ENCODE results near the gene NR4A3. TPM values are rescaled to one million over a fixed set of nuclear protein-coding genes. Genes with fewer than 3 reads are reported as not detected.

NR4A3 gene
- total and polyA plus RNA-seq, 10 of the 15 experiments (the other 5 are each of a cell fraction or from before 2014, with no cell fraction given): 0.04 to 2.1 (median 0.64) TPM; not detected in 1

- TF ChIP-seq YY1 (IDR thresholded peaks at IDR 0.05; ENCODE audit: low read depth, low read length) (no peak), CEBPB (IDR thresholded peaks at IDR 0.05; ENCODE audit: borderline replicate concordance in 1 of 2, low read depth in 2 of 2, low read length in 2 of 2) (no peak)
Observed at GRCh38 chr9:99773468-99774138, 48.1 kb upstream of the NR4A3 start (continued).

- Histone ChIP-seq H3K79me2 (ENCODE audit: control insufficient read depth, insufficient read depth, low read length) (no peaks in the 10 kb centered on the region), H3K9me3 (replicated peaks; ENCODE audit: control insufficient read depth, insufficient read depth, low read length) (no peaks in the 10 kb centered on the region), H3K4me2 (ENCODE audit: control insufficient read depth, insufficient read depth) (no peak overlapping the region), H2AFZ (ENCODE audit: control insufficient read depth, low read depth, low read length) (no peak overlapping the region), H3K27ac (ENCODE audit: control insufficient read depth, insufficient read depth) (no peak overlapping the region), H4K20me1 (ENCODE audit: control insufficient read depth, insufficient read depth) (no peaks in the 10 kb centered on the region), H3K4me1 (ENCODE audit: control insufficient read depth, insufficient read depth, low read length) (no peaks in the 10 kb centered on the region), H3K27me3 (replicated peaks in 1 of 2; ENCODE audit: control insufficient read depth in 2 of 2, insufficient read depth in 2 of 2, low read length in 1 of 2) (no peaks in the 10 kb centered on the region; a peak in 1 of 4 replicates), H3K36me3 (ENCODE audit: control insufficient read depth in 2 of 2, insufficient read depth in 2 of 2, low read length in 1 of 2) (no peaks in the 10 kb centered on the region), H3K4me3 (no peak overlapping the region), H3K9ac (ENCODE audit: control insufficient read depth, insufficient read depth, low read length) (no peak overlapping the region)
- in situ Hi-C loops (cut with MboI): no loop called here
- intact Hi-C loops (cut with micrococcal nuclease; ENCODE audit: unreplicated experiment): no loop called here
- CTCF ChIA-PET: no interaction called here
- POLR2A ChIA-PET: no interaction called here
- BruUV-seq (replicated peaks): no TSS peak
- 9% methylated on average over 2 of the region's 2 CpGs for WGBS (ENCODE audit: insufficient coverage, insufficient replicate concordance, low lambda C conversion rate, missing lambda C conversion rate)
- SMC1A ChIA-PET (ENCODE audit: uncharacterized antibody, unreplicated experiment): no interaction called here
- ATAC-seq: peak; percentile 53
- RAD21 ChIA-PET (ENCODE audit: unreplicated experiment): no interaction called here
- DNase-seq (ENCODE audit: low read depth, low spot score): no peak
- no peak for FAIRE-seq
- TF ChIP-seq GABPA (IDR thresholded peaks at IDR 0.05; ENCODE audit: low read depth): no peak
- no peak for TF ChIP-seq EGR1 (IDR thresholded peaks at IDR 0.05; ENCODE audit: borderline replicate concordance in 1 of 2, low read depth in 2 of 2, low read length in 2 of 2)
- TF ChIP-seq CEBPB (IDR thresholded peaks at IDR 0.05; ENCODE audit: borderline replicate concordance in 1 of 2, low read depth in 2 of 2, low read length in 2 of 2): no peak
- TF ChIP-seq CHD4 (IDR thresholded peaks at IDR 0.05): no peak
- TF ChIP-seq, protein P1, sequence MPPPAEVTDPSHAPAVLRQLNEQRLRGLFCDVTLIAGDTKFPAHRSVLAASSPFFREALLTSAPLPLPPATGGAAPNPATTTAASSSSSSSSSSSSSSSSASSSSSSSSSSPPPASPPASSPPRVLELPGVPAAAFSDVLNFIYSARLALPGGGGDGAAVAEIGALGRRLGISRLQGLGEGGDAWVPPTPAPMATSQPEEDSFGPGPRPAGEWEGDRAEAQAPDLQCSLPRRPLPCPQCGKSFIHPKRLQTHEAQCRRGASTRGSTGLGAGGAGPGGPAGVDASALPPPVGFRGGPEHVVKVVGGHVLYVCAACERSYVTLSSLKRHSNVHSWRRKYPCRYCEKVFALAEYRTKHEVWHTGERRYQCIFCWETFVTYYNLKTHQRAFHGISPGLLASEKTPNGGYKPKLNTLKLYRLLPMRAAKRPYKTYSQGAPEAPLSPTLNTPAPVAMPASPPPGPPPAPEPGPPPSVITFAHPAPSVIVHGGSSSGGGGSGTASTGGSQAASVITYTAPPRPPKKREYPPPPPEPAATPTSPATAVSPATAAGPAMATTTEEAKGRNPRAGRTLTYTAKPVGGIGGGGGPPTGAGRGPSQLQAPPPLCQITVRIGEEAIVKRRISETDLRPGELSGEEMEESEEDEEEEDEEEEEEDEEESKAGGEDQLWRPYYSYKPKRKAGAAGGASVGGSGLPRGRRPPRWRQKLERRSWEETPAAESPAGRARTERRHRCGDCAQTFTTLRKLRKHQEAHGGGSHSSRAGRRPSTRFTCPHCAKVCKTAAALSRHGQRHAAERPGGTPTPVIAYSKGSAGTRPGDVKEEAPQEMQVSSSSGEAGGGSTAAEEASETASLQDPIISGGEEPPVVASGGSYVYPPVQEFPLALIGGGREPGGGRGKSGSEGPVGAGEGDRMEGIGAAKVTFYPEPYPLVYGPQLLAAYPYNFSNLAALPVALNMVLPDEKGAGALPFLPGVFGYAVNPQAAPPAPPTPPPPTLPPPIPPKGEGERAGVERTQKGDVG (CRISPR knock-in tag; IDR thresholded peaks at IDR 0.05): no peak
- no peak for TF ChIP-seq SMARCA5 (IDR thresholded peaks at IDR 0.05)
- no peak for TF ChIP-seq HDAC2 (IDR thresholded peaks at IDR 0.05)
- TF ChIP-seq, protein P2, sequence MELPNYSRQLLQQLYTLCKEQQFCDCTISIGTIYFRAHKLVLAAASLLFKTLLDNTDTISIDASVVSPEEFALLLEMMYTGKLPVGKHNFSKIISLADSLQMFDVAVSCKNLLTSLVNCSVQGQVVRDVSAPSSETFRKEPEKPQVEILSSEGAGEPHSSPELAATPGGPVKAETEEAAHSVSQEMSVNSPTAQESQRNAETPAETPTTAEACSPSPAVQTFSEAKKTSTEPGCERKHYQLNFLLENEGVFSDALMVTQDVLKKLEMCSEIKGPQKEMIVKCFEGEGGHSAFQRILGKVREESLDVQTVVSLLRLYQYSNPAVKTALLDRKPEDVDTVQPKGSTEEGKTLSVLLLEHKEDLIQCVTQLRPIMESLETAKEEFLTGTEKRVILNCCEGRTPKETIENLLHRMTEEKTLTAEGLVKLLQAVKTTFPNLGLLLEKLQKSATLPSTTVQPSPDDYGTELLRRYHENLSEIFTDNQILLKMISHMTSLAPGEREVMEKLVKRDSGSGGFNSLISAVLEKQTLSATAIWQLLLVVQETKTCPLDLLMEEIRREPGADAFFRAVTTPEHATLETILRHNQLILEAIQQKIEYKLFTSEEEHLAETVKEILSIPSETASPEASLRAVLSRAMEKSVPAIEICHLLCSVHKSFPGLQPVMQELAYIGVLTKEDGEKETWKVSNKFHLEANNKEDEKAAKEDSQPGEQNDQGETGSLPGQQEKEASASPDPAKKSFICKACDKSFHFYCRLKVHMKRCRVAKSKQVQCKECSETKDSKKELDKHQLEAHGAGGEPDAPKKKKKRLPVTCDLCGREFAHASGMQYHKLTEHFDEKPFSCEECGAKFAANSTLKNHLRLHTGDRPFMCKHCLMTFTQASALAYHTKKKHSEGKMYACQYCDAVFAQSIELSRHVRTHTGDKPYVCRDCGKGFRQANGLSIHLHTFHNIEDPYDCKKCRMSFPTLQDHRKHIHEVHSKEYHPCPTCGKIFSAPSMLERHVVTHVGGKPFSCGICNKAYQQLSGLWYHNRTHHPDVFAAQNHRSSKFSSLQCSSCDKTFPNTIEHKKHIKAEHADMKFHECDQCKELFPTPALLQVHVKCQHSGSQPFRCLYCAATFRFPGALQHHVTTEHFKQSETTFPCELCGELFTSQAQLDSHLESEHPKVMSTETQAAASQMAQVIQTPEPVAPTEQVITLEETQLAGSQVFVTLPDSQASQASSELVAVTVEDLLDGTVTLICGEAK (IDR thresholded peaks at IDR 0.05; ENCODE audit: borderline replicate concordance): no peak
- TF ChIP-seq CREM (IDR thresholded peaks at IDR 0.05; ENCODE audit: low read depth): no peak
- TF ChIP-seq BRCA1 (IDR thresholded peaks at IDR 0.05; ENCODE audit: low read depth, low read length): no peak
- TF ChIP-seq KLF5 (IDR thresholded peaks at IDR 0.05; ENCODE audit: partially characterized antibody): no peak
- TF ChIP-seq NR2F1 (conservative IDR thresholded peaks at IDR 0.05): no peak
- no peak for TF ChIP-seq FOS (IDR thresholded peaks at IDR 0.05; ENCODE audit: borderline replicate concordance, extremely low read depth, insufficient read length)
- no peak for TF ChIP-seq ZNF24 (IDR thresholded peaks at IDR 0.05)
Observed at GRCh38 chr9:99778308-99778707, 43.4 kb upstream of the NR4A3 start.

Data from GM12878 (cell line).